Mucosa of stomach (tissue), 1 donor: ENCODE results near the gene NLRP3.

Experiments used
- H3K27me3 ChIP-seq: one replicate; pipeline ENCODE4 v1.7.0; 2013; ENCODE audit warnings: mild to moderate bottlenecking, low read length; ENCODE audit not compliant: control insufficient read depth, insufficient read depth
- H3K36me3 ChIP-seq: one replicate; pipeline ENCODE4 v1.7.0; 2013; ENCODE audit warnings: low read length; ENCODE audit not compliant: control insufficient read depth, insufficient read depth
- H3K4me1 ChIP-seq: one replicate; pipeline ENCODE4 v1.7.0; 2013; ENCODE audit warnings: mild to moderate bottlenecking, low read length; ENCODE audit not compliant: control insufficient read depth, insufficient read depth
- H3K4me3 ChIP-seq: one replicate; pipeline ENCODE4 v1.7.0; 2013; ENCODE audit warnings: low read length
- H3K9ac ChIP-seq: one replicate; pipeline ENCODE4 v1.7.0; 2013; ENCODE audit warnings: mild to moderate bottlenecking, low read length, moderate library complexity
- H3K9me3 ChIP-seq: one replicate; pipeline ENCODE4 v1.7.0; 2013; ENCODE audit warnings: mild to moderate bottlenecking, low read length, moderate library complexity; ENCODE audit not compliant: control insufficient read depth
- donor health status: Pancreatic carcinoma.

NLRP3 gene

GRCh38 chr1:247429496-247429895 lies 13.5 kb downstream of the NLRP3 start:
- Histone ChIP-seq H3K4me1 (no peaks in the 10 kb centered on the region), H3K9ac (no peak overlapping the region), H3K36me3 (no peaks in the 10 kb centered on the region), H3K4me3 (no peak overlapping the region), H3K27me3 (no peaks in the 10 kb centered on the region), H3K9me3 (no peaks in the 10 kb centered on the region)

GRCh38 chr1:247430434-247430833 lies 14.5 kb downstream of the NLRP3 start:
- Histone ChIP-seq H3K9me3 (no peaks in the 10 kb centered on the region), H3K4me3 (no peak overlapping the region), H3K36me3 (no peaks in the 10 kb centered on the region), H3K27me3 (no peaks in the 10 kb centered on the region), H3K4me1 (no peaks in the 10 kb centered on the region), H3K9ac (no peak overlapping the region)

- H3K9ac ChIP-seq, result no peak overlapping the region
- H3K4me1 ChIP-seq, result no peaks in the 10 kb centered on the region
- no peaks in the 10 kb centered on the region for H3K27me3 ChIP-seq
- H3K9me3 ChIP-seq, result no peaks in the 10 kb centered on the region
- H3K4me3 ChIP-seq, result no peak overlapping the region
- H3K36me3 ChIP-seq, result no peaks in the 10 kb centered on the region
Observed at GRCh38 chr1:247431643-247432042, 15.7 kb downstream of the NLRP3 start.

GRCh38 chr1:247434005-247434404 lies 18.0 kb downstream of the NLRP3 start:
- H3K9me3 ChIP-seq, result no peaks in the 10 kb centered on the region

GRCh38 chr1:247435030-247435758 lies 19.2 kb downstream of the NLRP3 start:
- H3K4me1 ChIP-seq, result no peaks in the 10 kb centered on the region
- H3K4me3 ChIP-seq, result no peak overlapping the region
- no peak overlapping the region for H3K9ac ChIP-seq
- no peaks in the 10 kb centered on the region for H3K27me3 ChIP-seq
- H3K9me3 ChIP-seq, result no peaks in the 10 kb centered on the region
- no peaks in the 10 kb centered on the region for H3K36me3 ChIP-seq

More at GRCh38 chr1:247434005-247434404, 18.0 kb downstream of the NLRP3 start:
- Histone ChIP-seq H3K4me1 (no peaks in the 10 kb centered on the region), H3K27me3 (no peaks in the 10 kb centered on the region), H3K9ac (no peak overlapping the region), H3K36me3 (no peaks in the 10 kb centered on the region), H3K4me3 (no peak overlapping the region)

GRCh38 chr1:247435759-247436147 lies 19.8 kb downstream of the NLRP3 start:
- Histone ChIP-seq H3K4me3 (no peak overlapping the region), H3K9me3 (no peaks in the 10 kb centered on the region), H3K27me3 (no peaks in the 10 kb centered on the region), H3K4me1 (no peaks in the 10 kb centered on the region), H3K9ac (no peak overlapping the region), H3K36me3 (no peaks in the 10 kb centered on the region)

- Histone ChIP-seq H3K9me3 (no peaks in the 10 kb centered on the region), H3K4me1 (no peaks in the 10 kb centered on the region), H3K36me3 (no peaks in the 10 kb centered on the region), H3K4me3 (no peak overlapping the region), H3K9ac (no peak overlapping the region), H3K27me3 (no peaks in the 10 kb centered on the region)
Observed at GRCh38 chr1:247437551-247438505, 21.9 kb downstream of the NLRP3 start.

- Histone ChIP-seq H3K27me3 (peaks cover 5% of the 10 kb centered on the region), H3K9ac (no peak overlapping the region), H3K9me3 (no peaks in the 10 kb centered on the region), H3K4me3 (no peak overlapping the region), H3K4me1 (no peaks in the 10 kb centered on the region), H3K36me3 (no peaks in the 10 kb centered on the region)
Observed at GRCh38 chr1:247440001-247440620, 24.1 kb downstream of the NLRP3 start.

GRCh38 chr1:247441606-247442005 lies 25.6 kb downstream of the NLRP3 start:
- Histone ChIP-seq H3K9me3 (no peaks in the 10 kb centered on the region), H3K9ac (no peak overlapping the region), H3K27me3 (peaks cover 5% of the 10 kb centered on the region), H3K4me3 (no peak overlapping the region), H3K4me1 (no peaks in the 10 kb centered on the region), H3K36me3 (no peaks in the 10 kb centered on the region)

- Histone ChIP-seq H3K27me3 (peaks cover 5% of the 10 kb centered on the region), H3K9me3 (no peaks in the 10 kb centered on the region), H3K9ac (no peak overlapping the region), H3K36me3 (no peaks in the 10 kb centered on the region), H3K4me1 (no peaks in the 10 kb centered on the region), H3K4me3 (no peak overlapping the region)
Observed at GRCh38 chr1:247442164-247442563, 26.2 kb downstream of the NLRP3 start.

GRCh38 chr1:247443641-247444040 lies 27.7 kb downstream of the NLRP3 start:
- Histone ChIP-seq H3K36me3 (no peaks in the 10 kb centered on the region), H3K27me3 (peaks cover 5% of the 10 kb centered on the region), H3K9ac (no peak overlapping the region), H3K9me3 (no peaks in the 10 kb centered on the region), H3K4me3 (no peak overlapping the region), H3K4me1 (no peaks in the 10 kb centered on the region)

- no peak overlapping the region for H3K4me3 ChIP-seq
- H3K27me3 ChIP-seq, result peaks cover 5% of the 10 kb centered on the region
- no peaks in the 10 kb centered on the region for H3K36me3 ChIP-seq
- no peak overlapping the region for H3K9ac ChIP-seq
- H3K9me3 ChIP-seq, result no peaks in the 10 kb centered on the region
- H3K4me1 ChIP-seq, result no peaks in the 10 kb centered on the region
Observed at GRCh38 chr1:247444571-247444970, 28.6 kb downstream of the NLRP3 start.
